Measurements from ENCODE around the gene CCDC187.

DNA sequence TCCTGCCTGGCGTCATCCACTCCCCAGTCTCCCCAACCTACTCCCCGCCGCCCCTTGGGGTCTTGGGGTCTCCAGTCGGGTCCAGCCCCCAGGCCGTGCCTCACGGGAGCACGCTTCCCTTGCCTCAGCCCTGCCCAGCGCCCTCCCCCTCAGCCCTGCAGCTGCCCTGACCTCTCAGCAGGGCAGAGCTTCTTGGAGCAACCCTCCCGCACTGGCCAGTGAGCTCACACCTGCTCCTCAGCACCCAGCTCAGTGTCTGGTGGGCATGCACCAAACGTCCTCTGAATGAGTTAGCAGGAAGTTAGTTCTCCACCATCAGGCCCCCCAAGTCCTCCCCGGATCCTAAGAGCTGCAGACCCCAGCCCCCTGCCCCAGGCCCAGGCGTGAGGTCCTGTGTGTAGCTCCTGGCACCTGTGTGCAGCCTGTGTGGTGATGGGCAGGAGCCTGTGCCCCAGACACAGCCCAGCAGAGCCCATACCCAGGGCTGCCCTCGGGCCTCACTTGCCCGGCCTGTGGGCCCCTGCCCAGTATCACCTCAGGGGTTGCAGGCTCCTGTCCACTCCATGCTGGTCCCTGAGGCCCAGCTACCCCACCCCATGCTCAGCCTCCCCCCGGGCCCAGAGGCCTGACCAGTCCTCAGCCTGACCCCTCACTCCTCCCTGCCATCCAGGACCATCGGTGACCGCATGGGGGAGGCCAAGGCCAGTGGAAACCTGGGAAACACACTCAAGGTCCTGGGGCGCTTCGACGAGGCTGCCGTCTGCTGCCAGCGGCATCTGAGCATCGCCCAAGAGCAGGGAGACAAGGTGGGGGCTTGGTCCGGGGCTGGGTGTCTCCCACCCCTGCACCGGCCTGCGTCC, 31.6 kb upstream of the CCDC187 start:
- TF ChIP-seq, protein P1, sequence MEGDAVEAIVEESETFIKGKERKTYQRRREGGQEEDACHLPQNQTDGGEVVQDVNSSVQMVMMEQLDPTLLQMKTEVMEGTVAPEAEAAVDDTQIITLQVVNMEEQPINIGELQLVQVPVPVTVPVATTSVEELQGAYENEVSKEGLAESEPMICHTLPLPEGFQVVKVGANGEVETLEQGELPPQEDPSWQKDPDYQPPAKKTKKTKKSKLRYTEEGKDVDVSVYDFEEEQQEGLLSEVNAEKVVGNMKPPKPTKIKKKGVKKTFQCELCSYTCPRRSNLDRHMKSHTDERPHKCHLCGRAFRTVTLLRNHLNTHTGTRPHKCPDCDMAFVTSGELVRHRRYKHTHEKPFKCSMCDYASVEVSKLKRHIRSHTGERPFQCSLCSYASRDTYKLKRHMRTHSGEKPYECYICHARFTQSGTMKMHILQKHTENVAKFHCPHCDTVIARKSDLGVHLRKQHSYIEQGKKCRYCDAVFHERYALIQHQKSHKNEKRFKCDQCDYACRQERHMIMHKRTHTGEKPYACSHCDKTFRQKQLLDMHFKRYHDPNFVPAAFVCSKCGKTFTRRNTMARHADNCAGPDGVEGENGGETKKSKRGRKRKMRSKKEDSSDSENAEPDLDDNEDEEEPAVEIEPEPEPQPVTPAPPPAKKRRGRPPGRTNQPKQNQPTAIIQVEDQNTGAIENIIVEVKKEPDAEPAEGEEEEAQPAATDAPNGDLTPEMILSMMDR (optimal IDR thresholded peaks at IDR 0.05 in 1 of 3, IDR thresholded peaks at IDR 0.05 in 1 of 3, conservative IDR thresholded peaks at IDR 0.05 in 1 of 3; ENCODE audit: extremely low read depth in 1 of 3, insufficient read depth in 2 of 3, low read length in 3 of 3): no peak
- TF ChIP-seq EZH2 (IDR thresholded peaks at IDR 0.05; ENCODE audit: low read length): no peak
